Right cardiac atrium (tissue), 5 donors: Measurements from ENCODE around the gene EFNA5. TPM values are rescaled to one million over a fixed set of nuclear protein-coding genes. Genes with fewer than 3 reads are reported as not detected.

Experiments
- ATAC-seq, 2 donors: fragments of 200-7000 bp; cut with Tn5 transposase; one replicate each; pipeline versions ENCODE4 v1.8.0 to v1.9.1; 2020; ENCODE audit warnings: moderate library complexity in 2 of 2, mild to moderate bottlenecking in 1 of 2
- DNase-seq, 3 donors: peaks; one replicate each; pipeline ENCODE4 v3.0.0-alpha.2; 2020
- H3K27ac ChIP-seq: one replicate; pipeline ENCODE4 v1.5.1; 2013; ENCODE audit warnings: mild to moderate bottlenecking, low read length, control low read depth, moderate library complexity
- H3K27me3 ChIP-seq: one replicate; pipeline ENCODE4 v1.6.1; 2013; ENCODE audit not compliant: control insufficient read depth, insufficient read depth
- H3K4me1 ChIP-seq: one replicate; pipeline ENCODE4 v1.6.1; 2013; ENCODE audit warnings: low read length; ENCODE audit not compliant: control insufficient read depth, insufficient read depth
- H3K4me3 ChIP-seq: one replicate; pipeline ENCODE4 v1.5.1; 2013; ENCODE audit warnings: low read length, control low read depth
- H3K9me3 ChIP-seq: one replicate; pipeline ENCODE4 v1.6.1; 2013; ENCODE audit warnings: low read length; ENCODE audit not compliant: control insufficient read depth
- WGBS: extraction: QIAGEN DNeasy Blood & Tissue Kit; methylation state at CpG from one replicate; pipeline ENCODE4 v1.1.7; 2013; 5-methylcytosine and 5-hydroxymethylcytosine counted together
- intact Hi-C, 4 donors: fragments of 100-400 bp; cut with DNase I; formaldehyde crosslinking; loops; one replicate each; pipeline versions ENCODE4 v1.11.0 to v1.14.0; 2022 to 2023
- polyA plus RNA-seq: library from polyadenylated mRNA; stranded (reverse); fragments of 200-250 nt; gene quantifications from one replicate; pipeline ENCODE4 v1.2.3, GENCODE V29; 2013
- total RNA-seq, 4 donors: library from RNA; stranded (reverse); fragmentation: NEBNext Ultra II Directional; extraction: Animal tissue kit (Norgen Biotek cat#: 25700); gene quantifications; one replicate each; pipeline ENCODE4 v1.2.1, GENCODE V29; 2021
- donor health status: healthy with polysubstance abuse.
- donor health status: DM: no; HTN: yes; CAD: no.
- donor health status: DM: no; HTN: no; CAD: no.
- donor health status: DM: no; HTN: yes; CAD: no; lungs with severe emphysema.
- donor health status: DM: yes; HTN: yes; CAD: no.

Gene EFNA5
- total and polyA plus RNA-seq, 5 donors = 4.5 to 26.4 (median 21.8) TPM

GRCh38 chr5:107541400-107541799, 129.3 kb downstream of the EFNA5 start:
- DNase-seq (no peak), ATAC-seq (no peak)
- intact Hi-C loops = no loop called here
- no peaks in the 10 kb centered on the region for H3K27me3 ChIP-seq
- H3K4me3 ChIP-seq = no peak overlapping the region
- H3K27ac ChIP-seq = no peak overlapping the region
- no peaks in the 10 kb centered on the region for H3K9me3 ChIP-seq
- H3K4me1 ChIP-seq = peaks cover 6% of the 10 kb centered on the region
- 82% methylated on average over 1 of the region's 1 CpG for WGBS

DNA sequence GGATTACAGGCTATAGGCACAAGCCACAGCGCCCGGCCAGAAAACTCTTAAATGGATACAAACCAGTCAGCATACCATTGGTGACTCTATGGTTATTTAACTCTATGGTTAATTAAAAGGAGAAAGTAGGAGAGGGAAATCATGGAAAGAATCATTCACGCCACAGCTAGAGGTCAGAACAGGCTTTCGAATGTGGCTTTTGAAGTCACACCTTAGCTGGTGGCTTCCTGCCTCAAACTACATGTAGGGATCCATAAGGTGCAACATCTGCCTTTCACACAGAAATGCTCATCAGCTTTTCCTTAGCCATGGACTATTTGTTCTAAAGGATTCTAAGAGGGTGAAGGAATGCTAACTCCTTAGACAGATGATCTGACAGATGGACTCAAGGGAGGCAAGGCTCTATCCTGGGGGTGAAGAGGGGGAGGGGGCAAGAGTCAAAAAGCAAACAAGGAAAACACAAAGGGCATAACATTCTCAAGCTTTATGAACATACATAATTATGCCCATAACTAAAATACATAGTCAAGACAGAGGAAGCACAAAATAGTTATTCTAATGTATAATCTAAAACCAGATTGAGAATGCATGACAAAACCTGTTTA, 130.9 kb downstream of the EFNA5 start:
- no peaks in the 10 kb centered on the region for H3K9me3 ChIP-seq
- 86% methylated on average over 4 of the region's 4 CpGs for WGBS
- no peak overlapping the region for H3K27ac ChIP-seq
- H3K4me3 ChIP-seq = no peak overlapping the region
- no peaks in the 10 kb centered on the region for H3K27me3 ChIP-seq
- intact Hi-C loops = no loop called here
- ATAC-seq (no peak), DNase-seq (no peak)
- H3K4me1 ChIP-seq = peaks cover 4% of the 10 kb centered on the region

DNA sequence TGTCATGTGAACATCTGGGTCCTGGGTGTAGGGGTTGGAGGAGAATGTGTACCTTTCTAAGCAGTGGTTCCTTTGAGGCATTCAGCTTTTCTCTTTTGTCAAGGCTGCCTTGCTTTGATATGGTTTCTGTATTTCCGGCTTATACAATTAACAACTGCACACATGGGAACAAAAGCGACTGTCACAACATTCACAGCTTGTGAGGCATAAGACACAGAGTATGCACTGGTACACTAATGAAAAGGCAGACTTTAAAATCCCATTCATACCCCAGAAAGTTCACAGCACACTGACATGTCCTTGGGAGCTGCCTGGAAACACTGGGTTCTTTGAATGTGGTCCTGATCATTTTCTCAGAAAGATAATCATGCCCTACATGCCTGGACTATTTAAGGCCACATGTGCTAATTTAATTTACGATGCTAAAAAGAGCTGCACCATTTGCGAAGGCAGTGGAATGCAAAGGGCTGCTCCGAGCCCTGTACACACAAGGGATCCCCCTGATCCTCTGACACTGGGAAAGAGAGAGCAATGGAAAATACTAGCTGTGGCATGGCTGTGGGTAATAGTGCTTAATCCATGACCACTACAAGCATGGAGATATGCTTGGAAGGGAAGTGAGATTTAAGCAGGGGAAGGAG, 131.8 kb downstream of the EFNA5 start:
- intact Hi-C loops = no loop called here
- DNase-seq (no peak), ATAC-seq (no peak)
- 66% methylated on average over 5 of the region's 5 CpGs for WGBS
- H3K27ac ChIP-seq = no peak overlapping the region
- no peaks in the 10 kb centered on the region for H3K9me3 ChIP-seq
- peaks cover 4% of the 10 kb centered on the region for H3K4me1 ChIP-seq
- H3K4me3 ChIP-seq = no peak overlapping the region
- no peaks in the 10 kb centered on the region for H3K27me3 ChIP-seq

DNA sequence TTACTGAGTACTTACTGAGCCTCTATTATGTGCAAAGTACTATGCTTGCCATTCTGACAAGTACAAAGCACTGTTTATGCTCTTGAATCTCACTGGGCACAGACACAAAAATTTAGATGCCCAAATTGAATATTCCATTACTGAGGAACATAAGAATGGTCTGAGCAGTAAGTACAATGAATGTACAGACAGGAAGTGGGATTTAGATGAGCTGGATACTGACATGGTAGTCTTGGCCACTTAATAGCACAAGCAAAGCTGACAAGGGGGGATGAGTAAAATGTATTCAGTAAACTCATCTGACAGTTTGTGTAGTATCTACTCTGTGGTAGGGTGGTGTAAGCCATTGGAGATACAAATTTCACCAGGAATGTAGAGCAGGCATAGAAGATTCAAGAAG, 132.4 kb downstream of the EFNA5 start:
- no peak for DNase-seq
- ATAC-seq = no peak
- H3K9me3 ChIP-seq = no peaks in the 10 kb centered on the region
- H3K4me3 ChIP-seq = no peak overlapping the region
- H3K4me1 ChIP-seq = peaks cover 4% of the 10 kb centered on the region
- H3K27me3 ChIP-seq = no peaks in the 10 kb centered on the region
- H3K27ac ChIP-seq = no peak overlapping the region
- intact Hi-C loops = no loop called here

DNA sequence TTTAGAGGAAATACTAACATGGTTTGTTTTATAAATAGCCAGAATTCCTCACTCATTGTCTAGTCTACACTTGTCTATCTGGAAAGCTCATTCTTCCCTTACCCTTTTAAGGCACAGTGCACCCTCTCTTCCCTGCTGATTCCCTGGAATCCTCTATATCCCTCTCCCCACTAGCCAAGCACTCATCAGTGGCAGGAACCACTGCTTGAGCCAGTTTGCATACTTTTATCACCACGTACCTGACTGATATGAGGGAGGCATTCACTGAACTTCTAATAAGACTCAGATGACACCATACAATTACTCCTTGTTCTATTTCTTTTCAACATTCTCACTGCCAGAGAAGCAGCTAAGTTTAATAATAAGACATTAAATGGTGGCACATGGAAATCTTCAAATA, 134.9 kb downstream of the EFNA5 start:
- intact Hi-C loops = no loop called here
- peaks cover 10% of the 10 kb centered on the region for H3K4me1 ChIP-seq
- H3K9me3 ChIP-seq = no peaks in the 10 kb centered on the region
- WGBS = 57% methylated on average over 1 of the region's 1 CpG
- ATAC-seq (no peak), DNase-seq (no peak)
- no peak overlapping the region for H3K27ac ChIP-seq
- no peaks in the 10 kb centered on the region for H3K27me3 ChIP-seq
- H3K4me3 ChIP-seq = no peak overlapping the region

GRCh38 chr5:107533910-107534876, 136.5 kb downstream of the EFNA5 start:
- intact Hi-C loops = no loop called here

DNA sequence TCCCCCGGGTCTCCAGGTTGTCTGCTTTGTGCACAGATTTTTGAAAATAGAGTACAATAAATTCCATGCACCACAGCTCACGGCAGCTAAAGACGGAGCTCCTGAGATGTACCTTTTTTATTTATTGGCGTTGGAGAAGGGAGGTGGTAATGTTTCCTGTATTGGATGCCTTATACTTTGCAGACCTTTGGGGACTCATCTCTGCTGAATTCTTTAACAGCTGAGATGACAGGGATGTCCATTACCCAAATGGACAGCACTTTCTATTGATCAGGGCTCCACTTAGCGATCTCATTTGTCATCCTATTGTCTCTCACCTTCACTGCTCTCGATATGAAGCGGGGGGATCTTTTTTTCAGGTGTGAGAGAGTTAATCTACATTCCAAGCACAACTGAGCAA, 137.8 kb downstream of the EFNA5 start:
- intact Hi-C loops = no loop called here
- no peak overlapping the region for H3K4me3 ChIP-seq
- no peak for DNase-seq
- H3K4me1 ChIP-seq = peaks cover 6% of the 10 kb centered on the region
- no peaks in the 10 kb centered on the region for H3K9me3 ChIP-seq
- 95% methylated on average over 7 of the region's 7 CpGs for WGBS
- H3K27me3 ChIP-seq = no peaks in the 10 kb centered on the region
- no peak overlapping the region for H3K27ac ChIP-seq
- ATAC-seq = no peak

More at GRCh38 chr5:107533910-107534876, 136.5 kb downstream of the EFNA5 start:
- H3K27me3 ChIP-seq = no peaks in the 10 kb centered on the region
- WGBS = 58% methylated on average over 2 of the region's 2 CpGs
- DNase-seq (no peak), ATAC-seq (no peak)
- H3K4me3 ChIP-seq = no peak overlapping the region
- H3K9me3 ChIP-seq = no peaks in the 10 kb centered on the region
- no peak overlapping the region for H3K27ac ChIP-seq
- peaks cover 6% of the 10 kb centered on the region for H3K4me1 ChIP-seq

- H3K27ac ChIP-seq = no peak overlapping the region
- no peaks in the 10 kb centered on the region for H3K27me3 ChIP-seq
- 79% methylated on average over 10 of the region's 10 CpGs for WGBS
- H3K9me3 ChIP-seq = no peaks in the 10 kb centered on the region
- no peak overlapping the region for H3K4me3 ChIP-seq
- peaks cover 6% of the 10 kb centered on the region for H3K4me1 ChIP-seq
- DNase-seq = no peak
- intact Hi-C loops = no loop called here
- ATAC-seq = peak; percentile 42 to 47
Observed at GRCh38 chr5:107532169-107532878, 138.4 kb downstream of the EFNA5 start.

- H3K9me3 ChIP-seq = no peaks in the 10 kb centered on the region
- H3K4me3 ChIP-seq = no peak overlapping the region
- WGBS = 85% methylated on average over 7 of the region's 7 CpGs
- H3K27ac ChIP-seq = no peak overlapping the region
- ATAC-seq = no peak
- H3K4me1 ChIP-seq = peaks cover 6% of the 10 kb centered on the region
- intact Hi-C loops = no loop called here
- no peaks in the 10 kb centered on the region for H3K27me3 ChIP-seq
- DNase-seq = no peak
Observed at GRCh38 chr5:107531308-107531707, 139.4 kb downstream of the EFNA5 start.

DNA sequence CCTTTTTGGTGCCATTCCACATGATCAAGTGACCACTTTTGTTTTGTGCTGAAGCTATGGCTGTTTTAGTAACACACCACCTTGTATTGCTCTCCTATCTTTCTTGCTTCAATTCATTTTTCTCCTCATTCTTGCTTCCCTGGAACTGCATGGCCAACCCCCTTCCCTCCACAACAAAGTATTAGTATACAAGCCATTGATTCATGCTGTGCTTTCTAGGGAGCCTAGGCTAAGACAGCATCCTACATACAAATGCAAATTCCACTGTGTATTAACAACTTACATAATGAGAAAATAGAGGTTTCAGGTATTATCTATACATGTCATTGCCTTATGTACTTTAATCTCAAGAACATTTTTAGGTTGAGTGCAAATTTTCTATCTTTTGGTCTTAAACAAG, 141.1 kb downstream of the EFNA5 start:
- Histone ChIP-seq H3K4me1 (peaks cover 8% of the 10 kb centered on the region), H3K9me3 (no peaks in the 10 kb centered on the region), H3K27me3 (no peaks in the 10 kb centered on the region), H3K27ac (no peak overlapping the region), H3K4me3 (no peak overlapping the region)
- intact Hi-C loops = no loop called here
- ATAC-seq = no peak
- no peak for DNase-seq
